ENCODE data around the gene MTURN.

- no peak for TF ChIP-seq CTCF (IDR thresholded peaks at IDR 0.05 in 8 of 11, conservative IDR thresholded peaks at IDR 0.05 in 3 of 11)
- TF ChIP-seq POLR2AphosphoS5 (IDR thresholded peaks at IDR 0.05) = no peak
- no peak for TF ChIP-seq POLR2A (IDR thresholded peaks at IDR 0.05)
These were observed 22.4 kb downstream of the MTURN start for GRCh38 chr7:30157204-30157603.

Measured in spleen (tissue), 7 donors.